SH-SY5Y (cell line): ENCODE data around the gene KRT86.

ENCODE experiments used
- GATA2 ChIP-seq: IDR thresholded peaks from 2 replicates; pipeline ENCODE4 v1.6.1; 2011; ENCODE audit warnings: mild to moderate bottlenecking, low read depth, low read length
- GATA3 ChIP-seq: IDR thresholded peaks from 2 replicates; pipeline ENCODE4 v1.6.1; 2011; ENCODE audit warnings: low read depth, mild to moderate bottlenecking, low read length, moderate library complexity

DNA sequence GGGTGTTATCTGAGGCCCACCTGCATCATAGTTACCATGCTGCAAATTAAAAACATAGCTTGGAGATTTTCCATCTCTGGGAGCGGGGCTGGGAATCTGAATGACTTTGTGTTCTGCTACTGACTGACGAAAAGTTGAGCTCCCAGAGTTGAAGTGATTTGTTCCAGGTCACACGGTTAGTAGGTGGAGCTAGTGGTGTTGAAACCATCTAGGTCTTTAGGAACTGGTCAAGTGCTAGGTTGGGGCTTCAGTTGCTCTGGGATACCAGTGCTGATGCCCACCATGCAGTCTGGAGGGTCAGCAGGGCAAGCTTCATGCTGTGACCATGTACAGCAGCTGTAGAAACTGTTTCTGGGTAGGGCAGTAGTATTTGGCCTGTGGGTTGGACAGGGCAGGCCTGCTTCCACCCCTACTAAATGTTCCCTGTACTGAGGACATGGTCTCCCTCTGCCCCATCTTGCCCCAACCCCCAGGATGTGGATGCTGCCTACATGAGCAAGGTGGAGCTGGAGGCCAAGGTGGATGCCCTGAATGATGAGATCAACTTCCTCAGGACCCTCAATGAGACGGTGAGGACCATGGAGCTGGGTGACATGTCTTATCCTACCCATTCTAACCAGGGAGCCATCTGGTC is 36.1 kb upstream of the KRT86 start:
- TF ChIP-seq GATA2 (no peak), GATA3 (no peak)
